Renal cortical epithelial cell (primary cell): ENCODE results near the gene RGS6. TPM values are rescaled to one million over a fixed set of nuclear protein-coding genes. Genes with fewer than 3 reads are reported as not detected.

Experiments
- DNase-seq: peaks from one replicate; pipeline ENCODE4 v3.0.0-alpha.2; 2011; ENCODE audit warnings: low read depth
- total RNA-seq: library from RNA; depleted of rRNA; stranded (reverse); fragments of >200 nt; gene quantifications from 2 replicates; pipeline ENCODE4 v1.2.3, GENCODE V29; 2014

RGS6 gene
- total RNA-seq, 1 donor from 2014 or later, result not detected

DNA sequence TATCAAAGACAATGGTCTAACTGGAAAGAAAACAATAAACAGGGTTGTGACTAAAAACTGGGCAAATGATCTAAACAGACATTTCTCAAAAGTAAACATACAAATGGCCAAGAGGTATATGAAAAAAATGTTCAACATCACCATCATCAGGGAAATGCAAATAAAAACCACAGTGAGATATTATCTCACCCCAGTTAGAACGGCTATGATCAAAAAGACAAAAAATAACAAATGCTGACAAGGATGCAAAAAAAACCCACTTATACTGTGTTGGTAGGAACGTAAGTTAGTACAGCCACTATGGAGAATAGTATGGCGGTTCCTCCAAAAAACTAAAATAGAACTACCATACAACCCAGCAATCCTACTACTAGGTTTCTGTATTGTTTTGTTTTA, 470.1 kb downstream of the RGS6 start:
- DNase-seq, result no peak

- DNase-seq, result no peak
Measured at GRCh38 chr14:72404106-72404774, 472.0 kb downstream of the RGS6 start.

GRCh38 chr14:72404998-72405397, 472.8 kb downstream of the RGS6 start:
- no peak for DNase-seq

DNA sequence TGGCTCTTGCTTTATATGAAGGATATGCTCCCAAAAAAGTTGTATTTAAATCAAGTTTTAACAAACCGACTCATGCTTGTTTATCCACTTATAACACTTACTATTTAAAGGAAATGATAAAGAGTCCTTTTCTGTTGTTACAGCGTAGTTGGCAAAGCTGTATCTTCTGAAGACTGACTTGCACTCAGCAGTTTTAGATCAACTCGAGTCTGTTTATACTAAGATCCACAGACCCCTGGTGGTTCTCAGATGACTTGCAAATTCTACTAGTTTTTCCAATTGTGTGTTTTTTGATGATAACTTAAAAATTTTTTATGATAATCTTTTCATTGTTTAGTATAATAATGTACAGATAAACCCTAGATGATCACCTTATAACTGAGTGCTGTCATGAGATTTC, 475.8 kb downstream of the RGS6 start:
- DNase-seq, result no peak

DNA sequence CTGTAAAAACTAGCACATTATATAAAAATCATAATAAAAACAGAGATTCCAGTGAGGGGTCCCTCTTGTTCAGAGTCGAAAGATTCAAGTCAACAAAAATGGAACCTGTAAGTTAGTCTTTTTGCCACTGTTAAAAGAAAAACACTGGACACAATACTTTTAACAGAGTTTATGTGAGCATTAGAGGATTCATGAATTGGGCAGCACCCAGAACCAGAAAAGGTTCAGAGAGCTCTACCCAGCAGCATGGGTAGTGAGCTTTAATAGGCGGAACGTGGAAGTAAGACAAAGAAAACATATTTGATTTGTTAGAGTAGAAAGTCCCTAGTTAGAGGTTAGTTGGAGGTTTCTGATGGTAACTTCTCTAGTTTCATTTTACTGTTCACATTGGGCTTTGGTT, 476.8 kb downstream of the RGS6 start:
- no peak for DNase-seq

DNA sequence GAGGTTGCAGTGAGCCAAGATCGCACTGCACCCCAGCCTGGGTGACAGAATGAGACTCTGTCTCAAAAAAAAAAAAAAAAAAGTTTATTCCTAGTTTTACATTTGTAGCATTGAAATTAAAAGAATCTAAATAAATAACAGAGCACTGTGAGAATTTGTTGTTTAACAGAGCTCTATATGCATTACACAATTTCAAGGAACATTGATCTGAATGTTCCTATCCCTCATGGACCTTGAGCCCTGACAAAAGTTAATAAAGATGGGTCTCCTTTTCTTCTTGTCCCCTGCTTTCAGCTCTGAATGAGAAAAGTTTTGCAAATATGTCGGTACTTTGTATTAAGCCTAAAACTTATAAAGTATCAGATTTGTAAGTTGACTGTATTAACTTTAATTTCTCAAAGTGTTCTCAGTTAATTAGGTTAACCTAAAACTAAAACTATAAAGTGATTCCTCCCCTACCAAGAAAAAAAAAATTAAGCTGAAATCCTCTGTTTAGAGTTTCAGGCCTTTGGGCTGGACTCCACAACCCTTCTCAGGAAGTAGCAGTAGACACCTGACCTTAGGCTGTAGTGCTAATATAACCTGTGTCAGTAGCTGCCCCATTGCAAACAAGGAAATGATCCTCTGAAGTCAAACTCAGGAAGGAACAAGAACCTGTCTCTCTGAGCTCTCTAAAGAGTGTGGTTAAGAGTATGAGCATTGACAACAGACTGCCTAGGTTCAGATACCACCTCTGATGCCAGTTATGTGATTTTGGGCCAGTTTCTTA, 484.0 kb downstream of the RGS6 start:
- no peak for DNase-seq

DNA sequence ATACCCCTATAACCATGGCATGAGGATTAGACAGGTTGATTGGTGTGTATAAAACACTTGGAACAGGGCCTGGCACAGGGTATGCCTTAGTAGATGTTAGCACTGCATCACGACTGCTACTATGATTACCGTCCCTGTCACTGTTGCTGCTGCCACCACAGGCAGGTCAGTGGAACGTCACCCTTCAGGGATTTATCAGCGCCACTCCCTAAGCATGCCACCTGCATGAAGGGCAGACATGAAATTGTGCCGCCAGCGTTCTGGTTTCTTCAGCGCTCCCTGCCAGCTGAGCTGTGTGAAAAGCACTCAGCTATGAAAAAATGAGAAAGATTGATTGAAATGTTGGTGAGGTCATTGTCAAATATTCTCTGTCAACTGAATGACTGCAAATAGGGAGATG, 484.7 kb downstream of the RGS6 start:
- DNase-seq, result peak; percentile 6

GRCh38 chr14:72418806-72419205, 486.6 kb downstream of the RGS6 start:
- DNase-seq, result no peak

- DNase-seq, result no peak
Measured at GRCh38 chr14:72419226-72419775, 487.1 kb downstream of the RGS6 start.

DNA sequence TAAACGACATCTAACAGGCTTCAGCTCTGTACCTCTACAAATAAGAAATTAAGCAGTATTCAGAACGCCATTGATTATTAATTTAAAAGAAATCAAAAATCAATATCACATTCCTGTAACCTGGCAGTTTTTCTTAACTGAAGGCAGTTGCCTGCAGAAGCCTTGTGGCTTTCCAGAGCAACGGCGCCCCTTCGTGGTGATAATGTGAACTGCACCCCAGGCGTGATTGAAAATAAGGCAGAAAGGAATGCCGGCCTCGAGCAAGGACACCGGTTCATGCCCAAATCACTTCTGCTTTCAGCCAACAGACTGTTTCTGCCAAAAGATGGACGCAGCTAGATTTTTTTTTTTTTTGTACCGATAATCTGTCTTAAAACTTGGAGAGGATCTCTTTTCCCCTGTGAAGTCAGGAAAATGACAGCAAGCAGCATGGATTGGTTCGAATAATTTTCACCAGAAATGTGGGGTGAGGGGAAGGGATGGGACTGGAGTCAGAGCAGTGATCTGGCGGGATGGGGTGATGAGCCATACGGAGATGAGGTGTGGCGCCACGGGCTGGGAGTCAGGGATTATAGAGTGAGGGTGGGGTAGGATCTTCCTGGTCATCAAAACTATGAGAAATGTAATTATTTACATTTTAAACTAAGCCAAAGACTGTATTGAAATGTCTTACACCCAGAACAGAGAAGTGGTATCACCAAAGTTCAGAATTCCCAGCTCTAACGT, 488.7 kb downstream of the RGS6 start:
- peak; percentile 49 for DNase-seq

DNA sequence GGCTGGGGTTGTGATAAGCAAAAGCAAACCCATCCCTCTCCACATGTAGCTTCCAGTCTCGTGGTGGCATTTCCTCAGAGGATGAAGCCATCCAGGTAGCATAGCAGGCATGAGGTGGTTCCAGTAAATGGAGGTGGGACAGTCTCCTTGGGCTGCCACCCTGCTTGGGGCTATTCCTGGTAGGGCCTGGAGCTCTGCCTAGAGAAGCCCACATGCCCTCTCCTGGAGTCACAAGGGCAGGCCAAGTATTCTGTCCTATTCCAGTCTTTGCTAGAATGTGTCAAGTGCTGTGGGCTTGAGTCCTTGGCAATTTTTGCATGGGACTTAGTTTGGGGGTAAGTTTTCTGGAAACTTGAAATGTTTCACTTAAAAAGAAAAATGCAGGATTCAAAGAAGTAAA, 491.7 kb downstream of the RGS6 start:
- DNase-seq, result no peak

- no peak for DNase-seq
Measured at GRCh38 chr14:72430457-72430856, 498.2 kb downstream of the RGS6 start.

DNA sequence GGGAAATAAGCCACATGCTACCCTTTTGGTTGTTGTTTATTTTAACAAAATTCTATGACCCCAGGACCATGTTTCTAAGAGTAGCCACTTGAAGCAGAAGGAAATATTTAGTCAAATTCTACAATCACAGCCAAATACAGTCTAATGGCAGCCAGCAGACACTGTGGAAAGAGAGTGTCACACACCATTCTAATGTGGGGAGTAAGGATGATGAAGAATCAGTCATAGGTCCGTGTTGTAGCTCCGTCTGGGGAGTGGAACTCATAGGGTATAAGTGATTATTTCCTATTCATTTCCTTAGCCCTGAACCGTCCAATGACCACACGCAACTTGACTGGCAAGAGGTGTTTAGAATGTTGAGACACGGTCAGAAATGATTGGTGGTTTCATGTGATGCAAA, 500.5 kb downstream of the RGS6 start:
- no peak for DNase-seq

DNA sequence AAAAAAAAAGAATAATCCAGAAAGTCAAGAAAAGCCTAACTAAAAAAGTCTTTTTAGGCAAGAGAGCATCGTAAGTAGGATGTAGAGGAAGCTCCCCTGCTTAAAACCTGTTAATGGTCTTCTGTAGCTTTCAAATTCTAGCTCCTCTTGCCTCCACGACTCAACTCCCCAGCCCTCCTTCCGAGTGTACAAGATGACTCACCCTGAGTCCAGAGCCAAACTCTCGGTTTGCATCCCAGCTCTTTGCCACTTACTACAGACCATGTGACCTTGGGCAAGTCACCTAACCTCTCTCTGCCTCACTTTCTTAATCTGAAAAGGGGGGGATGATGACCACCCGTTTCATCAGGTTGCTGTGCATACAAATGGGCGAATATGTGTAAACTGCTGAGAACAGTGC, 501.3 kb downstream of the RGS6 start:
- peak; percentile 37 for DNase-seq

DNA sequence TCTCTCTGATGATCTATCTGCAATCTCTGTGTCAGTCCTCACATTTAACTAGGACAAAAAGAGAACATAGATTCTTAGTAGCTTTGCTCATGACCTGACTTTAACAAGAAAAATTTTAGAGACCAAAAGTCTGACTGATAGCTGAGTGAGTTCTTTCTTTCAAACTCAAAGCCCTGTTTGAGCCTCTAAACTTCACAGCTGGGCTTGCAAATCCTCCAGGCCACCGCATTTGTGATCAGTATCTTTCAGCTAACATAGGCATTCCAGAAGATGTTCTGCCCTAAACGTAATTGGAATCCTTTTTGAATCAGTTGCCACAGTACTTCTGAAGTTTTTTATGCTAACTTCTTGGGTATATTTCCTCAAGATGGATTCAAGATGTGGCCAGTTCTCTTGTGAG, 502.6 kb downstream of the RGS6 start:
- no peak for DNase-seq

DNA sequence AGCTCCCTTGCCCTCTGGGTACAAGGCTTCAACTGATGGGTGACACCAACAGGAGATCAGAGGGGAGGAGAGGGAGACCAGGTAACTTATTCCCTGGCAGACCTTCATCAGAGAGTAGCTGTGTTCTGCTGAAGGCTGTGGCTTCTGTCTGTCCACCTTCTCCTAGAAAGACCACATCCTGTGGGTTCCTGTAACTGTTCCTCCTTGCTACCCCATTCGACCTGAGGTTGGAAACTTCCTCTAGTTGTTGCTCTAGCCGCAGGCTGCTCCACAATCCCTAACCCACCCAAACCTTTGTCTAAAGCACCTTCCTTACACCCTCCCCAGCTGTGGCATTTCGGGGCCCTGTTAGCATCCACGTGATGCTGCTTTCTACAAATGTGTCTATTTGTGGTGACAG, 507.5 kb downstream of the RGS6 start:
- no peak for DNase-seq

DNA sequence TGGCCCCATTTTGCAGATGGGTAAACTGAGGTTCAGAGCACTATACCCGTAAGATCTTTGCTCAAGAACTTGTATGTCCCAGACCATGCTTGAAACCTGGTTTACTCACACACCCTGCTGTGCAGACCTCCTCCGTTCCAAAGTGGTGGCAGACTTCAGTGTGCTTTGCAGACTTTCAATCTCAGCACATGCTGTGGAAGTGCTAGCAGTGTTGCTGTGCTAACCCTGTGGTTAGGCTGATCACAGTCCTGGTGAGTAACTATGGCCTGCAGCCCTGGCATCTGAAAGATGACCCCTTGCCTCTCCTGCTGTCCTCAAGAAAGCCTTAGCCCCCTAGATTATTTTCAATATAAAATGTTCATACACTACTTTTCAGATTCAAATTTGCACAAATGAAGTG, 511.0 kb downstream of the RGS6 start:
- DNase-seq, result no peak

GRCh38 chr14:72443991-72444441, 511.8 kb downstream of the RGS6 start:
- no peak for DNase-seq

DNA sequence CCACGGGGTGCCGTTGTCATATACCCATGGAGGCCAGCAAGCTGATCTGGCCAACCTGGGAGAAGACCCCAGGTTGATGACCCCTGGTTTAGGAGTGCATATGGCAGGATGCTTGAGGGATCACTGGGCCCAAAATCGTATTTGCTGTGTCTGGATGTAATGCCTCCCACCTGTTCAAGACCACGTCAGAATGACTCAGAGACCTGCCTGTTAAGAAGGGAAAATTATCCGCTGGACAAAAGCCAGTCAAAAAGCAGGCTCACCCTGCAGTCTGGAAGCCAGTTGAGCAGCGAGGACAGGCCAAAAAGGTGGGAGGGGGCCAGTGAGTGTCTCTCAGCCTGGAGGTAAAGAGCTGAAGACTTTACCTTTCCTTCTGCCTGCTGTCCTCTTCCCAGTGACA, 512.5 kb downstream of the RGS6 start:
- DNase-seq, result peak; percentile 15

GRCh38 chr14:72448212-72448611, 516.0 kb downstream of the RGS6 start:
- no peak for DNase-seq

DNA sequence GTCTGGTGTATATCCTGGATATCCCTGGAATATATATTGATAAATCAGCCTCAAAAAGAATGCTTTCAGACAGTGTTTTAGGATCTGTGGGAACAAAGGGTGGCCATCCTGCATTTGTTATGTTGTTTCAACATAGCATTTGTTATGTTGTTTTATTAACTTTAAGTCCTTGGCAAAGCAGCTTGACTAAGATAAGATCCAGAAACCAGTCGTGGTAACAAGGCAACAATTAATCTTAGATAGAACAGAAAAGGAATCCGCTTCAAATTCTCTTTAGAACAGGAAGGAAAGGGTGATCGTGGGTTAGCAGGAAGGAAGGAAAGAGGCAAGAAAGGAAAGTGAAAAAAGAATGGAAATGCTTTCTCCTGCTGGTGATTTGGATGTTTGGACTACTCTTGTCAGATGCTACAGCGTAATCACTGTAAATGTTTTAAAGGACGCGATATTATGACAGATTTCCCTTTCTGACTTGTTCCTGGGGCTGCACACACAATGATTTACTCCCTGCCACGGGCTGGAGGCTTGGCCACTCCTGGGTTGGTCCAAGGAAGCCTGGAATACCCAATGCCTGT, 518.3 kb downstream of the RGS6 start:
- no peak for DNase-seq
